Measurements from ENCODE around the gene DLGAP1.
"Not testable (repeated sequence)": the region's sequence is repeated elsewhere in the genome, so short reads cannot be mapped to it uniquely, and the experiment has no call there.

DLGAP1 gene

GRCh38 chr18:4455113-4455811 is at the start of gene DLGAP1:
Gene DLGAP1, minus strand, starts transcription at chr18:4455307.
- DNase-seq, result no peak

- DNase-seq, result not testable (repeated sequence)
These were observed 39.7 kb upstream of the DLGAP1 start for GRCh38 chr18:4494703-4495284.

- no peak for DNase-seq
These were observed 13.4 kb upstream of the DLGAP1 start for GRCh38 chr18:4468511-4468910.

- DNase-seq, result no peak
These were observed 482 bp downstream of the DLGAP1 start for GRCh38 chr18:4454537-4455112.

- DNase-seq, result no peak
These were observed 1.1 kb downstream of the DLGAP1 start for GRCh38 chr18:4453874-4454536.

DNA sequence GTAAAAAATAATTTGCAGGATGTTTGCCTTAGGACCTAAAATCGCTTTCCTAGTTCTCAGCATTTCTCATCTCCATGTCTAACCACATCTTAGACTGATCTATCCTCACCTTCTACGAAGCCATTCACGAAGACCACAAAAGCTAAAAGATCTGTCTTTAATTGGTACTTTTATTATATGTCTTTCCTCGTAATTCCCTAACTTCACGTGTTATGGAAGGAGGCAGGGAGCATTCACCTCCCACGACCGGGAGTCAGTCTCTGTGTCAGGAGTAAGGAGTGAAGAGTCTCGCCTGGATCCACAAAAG is 1.6 kb downstream of the DLGAP1 start:
- DNase-seq, result no peak

GRCh38 chr18:4450065-4450658 is 4.9 kb downstream of the DLGAP1 start:
- DNase-seq, result no peak

- DNase-seq, result no peak
These were observed 9.2 kb downstream of the DLGAP1 start for GRCh38 chr18:4445902-4446301.

- no peak for DNase-seq
These were observed 10.8 kb downstream of the DLGAP1 start for GRCh38 chr18:4444306-4444705.

DNA sequence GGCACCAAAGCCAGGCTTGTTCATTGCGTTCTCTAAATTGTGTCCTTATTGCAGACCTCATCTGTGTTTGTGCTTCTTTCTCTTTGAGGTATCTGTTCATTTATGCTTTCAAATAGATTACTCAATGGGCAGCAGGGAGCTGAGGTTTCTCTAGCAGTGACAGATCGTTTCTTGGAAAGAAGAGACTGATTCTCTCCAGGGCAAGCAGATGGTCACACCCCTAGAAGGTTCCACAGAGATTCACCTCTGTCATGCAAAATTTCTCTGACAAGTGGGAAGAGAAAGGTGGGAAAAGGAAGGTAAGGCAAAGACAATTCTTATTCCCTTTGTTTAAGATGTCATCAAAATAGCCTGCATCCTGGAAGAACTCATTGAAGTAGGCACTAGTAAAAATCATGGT is 14.0 kb downstream of the DLGAP1 start:
- no peak for DNase-seq

DNA sequence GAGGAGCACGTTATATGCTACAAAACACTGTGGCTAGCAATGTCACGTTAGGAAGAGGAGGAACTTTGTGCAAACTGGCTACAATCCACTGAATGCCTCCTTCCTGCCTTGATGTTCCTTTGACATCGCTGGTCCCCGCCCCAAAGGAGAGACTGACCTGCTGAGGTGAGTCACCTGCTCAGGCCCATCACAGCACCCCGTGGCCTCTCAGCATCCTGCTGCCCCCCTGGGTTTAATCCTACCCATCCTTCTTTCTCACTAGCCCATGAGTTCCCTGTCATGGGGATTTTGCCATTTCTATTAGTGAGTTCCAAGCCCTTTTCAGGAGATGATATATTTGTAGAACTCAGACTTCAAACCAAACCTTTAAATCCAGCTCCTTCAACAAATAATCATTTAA is 16.2 kb downstream of the DLGAP1 start:
- DNase-seq, result no peak

DNA sequence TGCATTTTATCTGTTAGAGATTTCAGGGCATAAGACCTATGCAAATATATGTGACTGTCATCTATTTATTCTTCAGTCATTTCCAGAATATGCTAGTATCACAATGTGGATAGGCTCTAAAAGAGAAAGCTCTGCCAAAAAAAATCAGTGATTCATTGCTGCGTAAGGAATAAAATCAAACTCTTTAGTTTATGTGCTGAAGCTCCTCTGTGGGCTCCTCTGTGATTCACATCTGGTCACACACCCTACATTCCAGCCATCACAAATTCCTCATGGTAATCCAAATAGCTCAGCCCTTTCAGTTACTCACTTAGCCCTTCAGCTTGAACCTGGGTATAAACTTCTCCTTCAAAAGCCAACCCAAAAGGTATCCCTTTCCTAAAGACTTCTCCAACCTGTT is 21.4 kb downstream of the DLGAP1 start:
- DNase-seq, result no peak

- DNase-seq, result no peak
These were observed 24.3 kb downstream of the DLGAP1 start for GRCh38 chr18:4430836-4431235.

- no peak for DNase-seq
These were observed 37.4 kb downstream of the DLGAP1 start for GRCh38 chr18:4417714-4418113.

GRCh38 chr18:4416976-4417375 is 38.1 kb downstream of the DLGAP1 start:
- no peak for DNase-seq

GRCh38 chr18:4412286-4412685 is 42.8 kb downstream of the DLGAP1 start:
- DNase-seq, result no peak

- no peak for DNase-seq
These were observed 48.3 kb downstream of the DLGAP1 start for GRCh38 chr18:4406856-4407255.

- DNase-seq, result no peak
These were observed 49.1 kb downstream of the DLGAP1 start for GRCh38 chr18:4405965-4406364.

DNA sequence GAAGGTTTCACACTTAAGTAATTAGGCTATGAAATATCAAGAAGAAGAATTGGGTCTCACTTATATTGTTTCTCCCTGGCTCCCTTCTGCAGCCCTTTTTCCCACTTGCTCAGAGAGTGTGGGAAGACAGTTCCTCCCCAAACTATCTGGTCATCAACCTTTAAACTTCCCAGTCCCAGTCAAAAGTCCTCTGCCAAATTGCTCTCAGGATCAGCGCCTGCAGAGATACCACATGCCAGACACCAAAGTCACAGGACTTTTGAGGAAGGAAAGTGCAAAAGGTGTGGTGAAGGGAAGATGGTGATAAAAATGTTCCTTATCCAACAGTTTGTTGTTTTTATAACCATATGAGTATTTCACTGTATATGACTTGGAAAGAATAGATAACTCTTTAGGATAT is 51.3 kb downstream of the DLGAP1 start:
- DNase-seq, result no peak

GRCh38 chr18:4400911-4401310 is 54.2 kb downstream of the DLGAP1 start:
- DNase-seq, result no peak

GRCh38 chr18:4399929-4400328 is 55.2 kb downstream of the DLGAP1 start:
- no peak for DNase-seq

GRCh38 chr18:4394700-4395099 is 60.4 kb downstream of the DLGAP1 start:
- no peak for DNase-seq

GRCh38 chr18:4391859-4392258 is 63.2 kb downstream of the DLGAP1 start:
- no peak for DNase-seq

DNA sequence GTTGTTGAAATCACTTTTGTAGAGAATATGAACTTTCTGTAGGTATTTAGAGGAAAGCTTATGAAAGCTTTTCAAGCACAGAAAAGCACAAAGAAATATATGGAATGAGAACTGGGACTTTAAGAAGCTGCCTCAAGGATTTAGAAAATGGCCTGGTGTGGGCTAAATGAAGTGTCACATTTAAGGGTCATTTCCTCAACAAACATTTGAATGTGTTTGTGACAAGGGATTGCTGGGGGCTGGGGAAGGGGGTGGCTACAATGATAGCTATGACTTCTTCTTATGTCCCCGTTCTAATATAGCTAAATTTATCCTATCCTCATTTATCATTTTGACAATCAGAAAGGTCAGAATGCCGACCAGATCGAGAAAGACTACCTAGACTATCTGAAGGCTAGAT is 69.2 kb downstream of the DLGAP1 start:
- DNase-seq, result no peak

Data from amniotic stem cell (primary cell).